ENCODE results near the gene TRAPPC10.
A peak's percentile ranks its signal among the peaks of the same experiment; 100 is the strongest.
"Not testable (repeated sequence)": the region's sequence is repeated elsewhere in the genome, so short reads cannot be mapped to it uniquely, and the experiment has no call there.

Gene TRAPPC10

DNA sequence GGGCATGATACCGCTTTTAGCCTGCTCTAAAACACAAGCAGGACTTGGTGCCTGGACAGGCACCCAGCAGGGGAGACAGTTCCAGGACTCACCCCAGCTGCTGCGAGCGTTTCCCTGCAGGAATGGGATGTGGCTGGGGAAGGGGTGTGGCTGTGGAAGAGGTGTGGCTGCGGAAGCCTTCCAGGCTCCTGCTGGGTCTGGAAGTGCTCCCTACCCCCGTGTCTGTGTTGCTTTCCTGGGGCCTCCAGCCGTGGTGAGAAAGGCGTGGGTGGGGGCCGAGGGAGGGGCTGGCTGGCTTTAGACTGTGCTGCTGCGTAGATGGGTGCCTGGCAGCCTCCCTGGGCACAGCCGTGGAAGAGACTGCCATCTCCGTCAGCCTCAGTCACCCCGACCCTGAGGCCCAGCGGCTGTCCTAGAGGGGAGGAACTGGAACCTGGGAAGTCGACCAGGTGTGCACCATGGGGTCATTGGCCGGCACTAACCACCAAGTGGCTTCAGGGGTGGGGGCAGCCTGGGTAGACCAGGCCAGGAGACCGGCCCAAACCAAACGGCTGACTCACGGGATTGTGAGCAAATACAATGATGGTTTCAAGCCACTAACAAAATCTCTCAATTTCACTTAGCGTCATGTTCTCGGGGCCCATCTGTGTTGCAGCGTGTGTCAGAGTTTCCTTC lies 141.2 kb downstream of the TRAPPC10 start:
- peak; percentile 47 to 65 for DNase-seq

DNA sequence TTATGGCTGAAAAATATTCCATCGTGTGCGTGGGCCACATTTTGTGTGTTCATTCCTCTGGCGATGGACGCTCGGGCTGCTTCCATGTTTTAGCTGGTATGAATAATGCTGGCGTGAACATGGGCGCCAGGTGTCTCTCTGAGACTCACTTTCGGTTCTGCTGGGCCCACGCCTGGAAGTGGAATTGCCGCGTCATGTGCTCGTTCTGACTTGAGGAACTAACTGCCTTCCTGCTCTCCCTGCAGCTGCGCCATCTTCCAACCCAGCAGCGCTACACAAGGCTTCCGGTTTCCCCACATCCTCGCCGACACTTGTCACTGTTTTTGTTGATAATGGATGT lies 141.8 kb downstream of the TRAPPC10 start:
- DNase-seq, result peak; percentile 72 to 74

DNA sequence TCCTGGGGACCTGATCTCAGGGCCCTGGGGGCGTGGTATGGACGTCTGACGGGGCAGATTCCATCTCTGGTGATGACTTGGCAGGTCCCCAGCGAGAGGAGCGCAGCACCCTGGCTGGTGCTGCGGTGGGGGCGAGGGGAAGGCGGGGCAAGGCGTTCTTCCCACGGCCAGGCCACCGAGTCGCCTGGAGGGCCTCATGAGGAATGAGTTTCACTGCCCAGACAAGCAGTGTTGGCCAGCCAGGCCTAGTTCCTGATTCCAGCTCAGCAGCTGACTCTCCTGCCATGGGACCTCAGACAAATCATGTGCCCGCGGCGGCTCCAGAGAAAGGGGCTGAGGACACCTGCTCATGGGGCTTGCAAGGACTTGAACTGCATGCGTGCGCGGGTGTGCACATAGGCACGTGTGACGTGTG lies 142.7 kb downstream of the TRAPPC10 start:
- not testable (repeated sequence) for DNase-seq

DNA sequence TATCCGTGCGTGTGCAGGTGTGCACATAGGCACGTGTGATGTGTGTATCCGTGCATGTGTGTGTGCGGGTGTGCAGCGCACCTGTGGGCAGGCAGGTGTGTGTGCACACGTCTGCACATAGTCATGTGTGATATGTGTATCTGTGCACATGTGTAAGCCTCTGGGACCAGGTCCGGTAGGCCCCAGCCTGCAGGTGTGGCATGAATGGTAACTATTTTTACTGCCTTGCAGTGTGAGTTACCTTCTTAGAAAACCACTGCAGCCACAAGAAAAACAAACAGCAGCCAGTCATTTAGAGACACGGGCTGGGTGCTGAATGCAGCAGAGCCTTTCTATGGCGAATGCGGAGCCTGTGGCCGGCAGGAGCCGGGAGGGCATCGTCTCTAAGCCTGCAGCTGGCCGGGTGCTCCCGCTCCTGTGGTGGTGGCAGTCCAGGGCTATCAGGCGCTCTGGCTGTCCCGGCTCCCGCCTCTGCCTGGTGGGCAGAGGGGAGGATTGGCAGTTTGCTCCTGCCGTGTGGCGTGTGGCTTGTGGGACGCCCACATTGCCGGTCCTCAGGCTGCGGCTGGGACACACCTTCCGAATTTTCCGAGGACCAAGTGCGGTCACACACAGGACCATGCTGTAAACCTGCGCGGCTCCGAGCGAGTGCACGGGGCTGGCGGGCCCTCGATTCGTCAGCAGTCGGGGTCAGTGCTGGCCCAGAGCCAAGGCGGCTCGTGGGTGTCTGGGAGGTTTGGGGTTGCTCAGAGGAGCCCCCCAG lies 143.3 kb downstream of the TRAPPC10 start:
- peak; percentile 76 to 81 for DNase-seq

DNA sequence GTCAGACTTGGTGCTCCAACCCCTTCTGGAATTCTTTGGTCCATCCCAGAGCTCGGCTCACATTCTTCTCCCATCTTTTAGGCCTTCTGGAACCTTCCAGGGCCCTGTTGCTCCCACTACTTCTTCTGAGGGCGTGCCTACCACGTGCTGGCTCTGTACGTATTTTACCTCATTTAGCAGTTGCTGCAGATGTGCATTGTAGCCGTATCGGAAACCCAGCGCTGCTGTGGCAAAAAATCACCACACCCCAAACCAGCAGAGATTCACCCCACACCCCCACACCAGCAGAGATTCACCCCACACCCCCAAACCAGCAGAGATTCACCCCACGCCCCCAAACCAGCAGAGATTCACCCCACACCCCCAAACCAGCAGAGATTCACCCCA lies 143.9 kb downstream of the TRAPPC10 start:
- DNase-seq, result not testable (repeated sequence)
